Activated CD8-positive, alpha-beta memory T cell treated with anti-CD3 and anti-CD28 coated beads, Interleukin-2, amount 50 U/mL, for 48 hours (primary cell): ENCODE measurements around the gene AKAP6.

ENCODE experiments used
- DNase-seq: peaks from one replicate; pipeline ENCODE4 v3.0.0-alpha.2; 2020

Gene AKAP6

GRCh38 chr14:32331206-32331605 lies 2.1 kb downstream of the AKAP6 start:
- DNase-seq = no peak

GRCh38 chr14:32332415-32333316 lies 3.6 kb downstream of the AKAP6 start:
- DNase-seq = no peak

- DNase-seq = no peak
These were observed 7.6 kb downstream of the AKAP6 start for GRCh38 chr14:32336702-32337101.

GRCh38 chr14:32337759-32338158 lies 8.7 kb downstream of the AKAP6 start:
- DNase-seq = no peak

GRCh38 chr14:32339188-32339587 lies 10.1 kb downstream of the AKAP6 start:
- DNase-seq = no peak

GRCh38 chr14:32341947-32342846 lies 13.1 kb downstream of the AKAP6 start:
- no peak for DNase-seq

GRCh38 chr14:32342847-32343194 lies 13.7 kb downstream of the AKAP6 start:
- no peak for DNase-seq

- no peak for DNase-seq
These were observed 14.9 kb downstream of the AKAP6 start for GRCh38 chr14:32343926-32344430.

- DNase-seq = no peak
These were observed 16.3 kb downstream of the AKAP6 start for GRCh38 chr14:32345311-32345791.

- DNase-seq = no peak
These were observed 20.2 kb downstream of the AKAP6 start for GRCh38 chr14:32349322-32349721.

- no peak for DNase-seq
These were observed 20.9 kb downstream of the AKAP6 start for GRCh38 chr14:32350020-32350419.

- DNase-seq = no peak
These were observed 23.5 kb downstream of the AKAP6 start for GRCh38 chr14:32352631-32353030.

GRCh38 chr14:32354716-32355115 lies 25.6 kb downstream of the AKAP6 start:
- no peak for DNase-seq

- DNase-seq = no peak
These were observed 29.7 kb downstream of the AKAP6 start for GRCh38 chr14:32358781-32359180.

GRCh38 chr14:32361674-32362073 lies 32.6 kb downstream of the AKAP6 start:
- no peak for DNase-seq

GRCh38 chr14:32363761-32364160 lies 34.7 kb downstream of the AKAP6 start:
- no peak for DNase-seq

- DNase-seq = no peak
These were observed 35.8 kb downstream of the AKAP6 start for GRCh38 chr14:32364941-32365340.

GRCh38 chr14:32366256-32366879 lies 37.3 kb downstream of the AKAP6 start:
- DNase-seq = no peak

- no peak for DNase-seq
These were observed 37.9 kb downstream of the AKAP6 start for GRCh38 chr14:32366986-32367385.

- DNase-seq = no peak
These were observed 38.4 kb downstream of the AKAP6 start for GRCh38 chr14:32367516-32367915.

- no peak for DNase-seq
These were observed 39.0 kb downstream of the AKAP6 start for GRCh38 chr14:32368107-32368506.

- DNase-seq = no peak
These were observed 41.6 kb downstream of the AKAP6 start for GRCh38 chr14:32370714-32371113.

GRCh38 chr14:32372154-32372553 lies 43.1 kb downstream of the AKAP6 start:
- no peak for DNase-seq
